ENCODE results near the gene ERGIC2.
"Not testable (repeated sequence)": the region's sequence is repeated elsewhere in the genome, so short reads cannot be mapped to it uniquely, and the experiment has no call there.

ERGIC2 gene

GRCh38 chr12:29380536-29381523, at the start of gene ERGIC2:
Gene ERGIC2 (minus strand): TSS chr12:29381172. CDS start chr12:29371633, 9,539 bp downstream.
- peak; percentile 92 for DNase-seq (ENCODE audit: low spot score)

GRCh38 chr12:29430716-29431044, 49.7 kb upstream of the ERGIC2 start:
- no peak for DNase-seq (ENCODE audit: low spot score)

GRCh38 chr12:29429999-29430715, 49.2 kb upstream of the ERGIC2 start:
- no peak for DNase-seq (ENCODE audit: low spot score)

- DNase-seq (ENCODE audit: low spot score) = no peak
Measured at GRCh38 chr12:29428633-29429032, 47.7 kb upstream of the ERGIC2 start.

- no peak for DNase-seq (ENCODE audit: low spot score)
Measured at GRCh38 chr12:29427964-29428363, 47.0 kb upstream of the ERGIC2 start.

GRCh38 chr12:29426498-29426897, 45.5 kb upstream of the ERGIC2 start:
- DNase-seq (ENCODE audit: low spot score) = no peak

GRCh38 chr12:29425722-29426121, 44.8 kb upstream of the ERGIC2 start:
- no peak for DNase-seq (ENCODE audit: low spot score)

GRCh38 chr12:29416748-29417147, 35.8 kb upstream of the ERGIC2 start:
- no peak for DNase-seq (ENCODE audit: low spot score)

- DNase-seq (ENCODE audit: low spot score) = no peak
Measured at GRCh38 chr12:29415111-29415510, 34.1 kb upstream of the ERGIC2 start.

GRCh38 chr12:29414368-29414767, 33.4 kb upstream of the ERGIC2 start:
- no peak for DNase-seq (ENCODE audit: low spot score)

- DNase-seq (ENCODE audit: low spot score) = no peak
Measured at GRCh38 chr12:29405561-29405960, 24.6 kb upstream of the ERGIC2 start.

GRCh38 chr12:29403991-29404390, 23.0 kb upstream of the ERGIC2 start:
- DNase-seq (ENCODE audit: low spot score) = no peak

GRCh38 chr12:29402437-29402836, 21.5 kb upstream of the ERGIC2 start:
- DNase-seq (ENCODE audit: low spot score) = no peak

GRCh38 chr12:29398495-29398894, 17.5 kb upstream of the ERGIC2 start:
- DNase-seq (ENCODE audit: low spot score) = no peak

GRCh38 chr12:29396774-29397173, 15.8 kb upstream of the ERGIC2 start:
- no peak for DNase-seq (ENCODE audit: low spot score)

- no peak for DNase-seq (ENCODE audit: low spot score)
Measured at GRCh38 chr12:29395356-29395755, 14.4 kb upstream of the ERGIC2 start.

- not testable (repeated sequence) for DNase-seq (ENCODE audit: low spot score)
Measured at GRCh38 chr12:29390419-29390818, 9.4 kb upstream of the ERGIC2 start.

- DNase-seq (ENCODE audit: low spot score) = no peak
Measured at GRCh38 chr12:29389295-29389919, 8.4 kb upstream of the ERGIC2 start.

- not testable (repeated sequence) for DNase-seq (ENCODE audit: low spot score)
Measured at GRCh38 chr12:29386084-29386680, 5.2 kb upstream of the ERGIC2 start.

GRCh38 chr12:29385194-29385593, 4.2 kb upstream of the ERGIC2 start:
- not testable (repeated sequence) for DNase-seq (ENCODE audit: low spot score)

- no peak for DNase-seq (ENCODE audit: low spot score)
Measured at GRCh38 chr12:29382251-29382650, 1.3 kb upstream of the ERGIC2 start.

GRCh38 chr12:29376118-29376517, 4.9 kb downstream of the ERGIC2 start:
- no peak for DNase-seq (ENCODE audit: low spot score)

Data from left forelimb (tissue), 1 donor.